HG03196 (cell line): Measurements from ENCODE around the gene DIP2A.

ENCODE experiments used
- ATAC-seq: cut with Tn5 transposase; IDR thresholded peaks from one replicate; pipeline ENCODE4 v1.9.1; 2021; ENCODE audit not compliant: unreplicated experiment

DIP2A gene

DNA sequence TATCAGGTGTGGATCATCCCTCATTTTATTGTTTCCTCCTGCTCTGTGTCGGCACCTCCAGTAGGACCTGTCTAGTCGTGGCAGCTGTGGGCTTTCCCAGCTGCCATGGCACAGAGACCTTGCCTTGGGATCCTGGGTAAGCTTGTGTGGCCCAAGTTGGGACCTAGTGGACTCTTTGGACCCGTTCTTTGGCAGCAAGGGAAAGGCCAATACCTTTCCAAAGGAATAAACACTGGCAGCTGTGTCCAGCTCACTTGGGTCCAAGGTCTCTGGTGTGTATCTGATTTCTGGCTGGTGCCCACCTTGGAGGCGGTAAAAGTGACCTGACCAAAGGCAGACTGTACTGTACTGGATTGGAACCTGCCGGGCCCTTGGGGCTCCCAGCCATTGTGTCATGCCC, 21.8 kb downstream of the DIP2A start:
- no peak for ATAC-seq

- no peak for ATAC-seq
These were observed 23.6 kb downstream of the DIP2A start for GRCh38 chr21:46482225-46482845.

DNA sequence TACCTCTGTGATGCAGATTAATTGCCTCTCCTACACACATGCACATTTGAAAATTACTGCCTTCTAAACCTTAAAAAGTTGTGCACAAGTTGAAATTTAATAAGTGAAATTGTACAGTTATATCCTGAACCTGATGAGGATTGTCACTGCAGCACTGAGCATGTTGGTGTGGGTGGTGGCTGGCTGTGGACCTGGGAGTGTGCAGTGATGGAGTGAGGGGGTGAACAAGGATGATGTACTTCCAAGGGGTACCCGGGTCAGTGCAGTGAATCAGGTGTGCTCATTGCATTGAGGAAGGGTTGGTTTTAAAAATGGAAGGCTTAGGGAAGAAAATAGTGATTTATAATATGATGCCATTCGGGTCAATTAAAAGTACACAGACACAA, 24.1 kb downstream of the DIP2A start:
- no peak for ATAC-seq

- no peak for ATAC-seq
These were observed 24.9 kb downstream of the DIP2A start for GRCh38 chr21:46483300-46484295.

- ATAC-seq: no peak
These were observed 27.9 kb downstream of the DIP2A start for GRCh38 chr21:46486481-46487126.

- ATAC-seq: no peak
These were observed 30.5 kb downstream of the DIP2A start for GRCh38 chr21:46489162-46489663.

- no peak for ATAC-seq
These were observed 31.1 kb downstream of the DIP2A start for GRCh38 chr21:46489800-46490199.

- ATAC-seq: no peak
These were observed 32.9 kb downstream of the DIP2A start for GRCh38 chr21:46491553-46491952.

DNA sequence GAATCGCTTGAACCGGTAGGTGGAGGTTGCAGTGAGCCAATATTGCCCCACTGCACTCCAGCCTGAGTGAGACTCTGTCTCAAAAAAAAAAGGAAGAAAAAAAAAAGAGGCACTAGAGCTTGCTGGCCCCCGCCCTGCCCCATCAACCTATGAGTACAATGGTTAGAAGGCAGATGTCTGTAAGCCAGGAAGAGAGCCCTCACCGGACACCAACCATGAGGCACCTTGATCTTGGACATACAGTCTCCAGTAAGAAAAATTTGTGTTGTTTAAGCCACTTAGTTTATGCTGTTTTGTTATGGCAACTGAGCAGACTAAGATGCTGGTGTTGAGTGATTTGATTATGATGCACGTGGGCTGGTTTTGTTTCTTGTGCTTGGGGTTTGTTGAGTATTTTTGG, 34.2 kb downstream of the DIP2A start:
- no peak for ATAC-seq

DNA sequence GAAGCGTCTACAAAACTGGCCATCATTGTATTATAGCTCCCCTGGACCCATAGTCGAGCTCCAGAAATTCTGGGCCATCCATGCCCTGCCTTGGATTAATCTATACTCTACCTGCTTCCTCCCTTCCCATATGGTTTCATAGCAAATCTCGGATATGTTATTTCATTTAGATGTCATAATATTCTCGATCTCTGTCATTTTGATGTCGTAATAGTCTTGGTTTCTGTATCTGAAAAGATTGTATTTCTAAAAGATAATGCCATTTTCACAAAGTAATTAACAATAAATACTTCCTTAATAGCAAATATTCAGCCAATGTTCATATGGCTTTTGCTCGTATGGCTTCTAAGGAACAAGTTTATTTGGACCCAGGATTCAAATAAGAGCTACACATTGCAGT, 35.1 kb downstream of the DIP2A start:
- no peak for ATAC-seq

DNA sequence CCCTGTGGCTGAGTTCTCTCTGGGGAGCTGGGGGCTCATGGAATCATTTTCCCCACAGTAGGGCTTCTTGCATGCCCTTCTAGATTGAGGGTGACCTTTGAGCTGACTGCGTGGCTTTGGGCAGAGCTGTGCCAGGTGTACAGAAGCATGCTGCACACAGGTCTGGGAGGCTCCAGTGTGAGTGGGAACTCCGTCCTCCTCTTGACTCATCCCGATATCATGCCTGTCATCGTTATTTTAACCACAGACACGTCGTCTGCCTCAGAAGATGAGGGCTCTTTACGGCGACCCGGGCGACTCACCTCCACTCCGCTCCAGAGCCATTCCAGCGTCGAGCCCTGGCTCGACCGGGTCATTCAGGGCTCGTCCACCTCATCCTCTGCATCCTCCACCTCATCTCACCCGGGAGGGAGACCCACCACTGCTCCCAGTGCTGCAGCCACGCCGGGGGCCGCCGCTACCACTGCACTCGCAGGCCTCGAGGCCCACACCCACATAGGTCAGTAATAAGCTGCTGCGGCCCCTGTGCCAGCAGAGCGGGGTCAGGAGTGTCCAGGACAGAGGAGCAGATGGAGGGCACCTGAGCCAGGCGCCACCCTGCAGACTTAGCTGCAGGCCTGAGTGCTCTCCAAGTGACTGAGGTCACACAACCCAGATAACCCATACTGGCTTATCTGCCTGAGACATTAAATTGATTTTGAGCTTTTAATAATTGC, 39.8 kb downstream of the DIP2A start:
- no peak for ATAC-seq

GRCh38 chr21:46500224-46500861, 41.7 kb downstream of the DIP2A start:
- no peak for ATAC-seq

GRCh38 chr21:46503922-46504550, 45.3 kb downstream of the DIP2A start:
- no peak for ATAC-seq

DNA sequence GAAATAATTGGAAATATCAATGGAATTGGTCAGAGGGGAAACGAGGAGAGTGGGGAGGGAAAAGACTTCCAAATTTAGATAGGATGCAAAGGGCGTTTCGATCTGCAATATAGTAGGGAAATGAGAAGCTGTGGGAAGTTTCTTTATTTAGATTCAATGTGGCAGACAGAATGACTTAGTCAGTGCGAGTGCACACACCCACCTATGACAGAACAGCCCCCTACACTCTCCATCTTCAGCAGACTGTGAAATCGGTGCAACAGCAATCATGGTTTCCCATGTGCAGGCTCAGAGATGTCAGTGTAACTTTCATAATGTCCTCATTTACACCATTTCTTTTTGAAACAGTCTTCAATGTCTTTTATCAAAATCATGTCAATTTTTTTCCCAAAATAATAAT, 46.0 kb downstream of the DIP2A start:
- ATAC-seq: no peak

- no peak for ATAC-seq
These were observed 48.9 kb downstream of the DIP2A start for GRCh38 chr21:46507562-46507961.

- no peak for ATAC-seq
These were observed 51.2 kb downstream of the DIP2A start for GRCh38 chr21:46509741-46510502.

GRCh38 chr21:46515109-46515508, 56.4 kb downstream of the DIP2A start:
- ATAC-seq: no peak

DNA sequence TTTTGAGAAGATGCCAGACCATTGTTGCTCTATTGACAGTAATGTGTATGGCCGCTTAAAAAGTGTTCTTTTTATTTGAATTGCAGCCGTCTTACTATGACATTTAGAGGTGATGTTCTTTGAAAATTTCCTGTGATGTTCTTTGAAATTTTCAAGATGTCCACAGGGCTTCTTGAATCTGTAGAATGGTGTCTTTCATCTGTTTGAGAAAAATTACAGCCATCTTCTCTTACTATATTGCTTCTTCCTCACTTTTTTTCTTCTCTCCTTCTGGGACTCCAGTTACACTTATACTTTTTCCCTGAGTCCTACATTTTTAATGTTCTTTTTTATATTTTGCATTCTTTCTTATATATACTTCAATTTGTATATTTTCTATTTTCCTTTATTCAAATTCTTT, 57.4 kb downstream of the DIP2A start:
- no peak for ATAC-seq

DNA sequence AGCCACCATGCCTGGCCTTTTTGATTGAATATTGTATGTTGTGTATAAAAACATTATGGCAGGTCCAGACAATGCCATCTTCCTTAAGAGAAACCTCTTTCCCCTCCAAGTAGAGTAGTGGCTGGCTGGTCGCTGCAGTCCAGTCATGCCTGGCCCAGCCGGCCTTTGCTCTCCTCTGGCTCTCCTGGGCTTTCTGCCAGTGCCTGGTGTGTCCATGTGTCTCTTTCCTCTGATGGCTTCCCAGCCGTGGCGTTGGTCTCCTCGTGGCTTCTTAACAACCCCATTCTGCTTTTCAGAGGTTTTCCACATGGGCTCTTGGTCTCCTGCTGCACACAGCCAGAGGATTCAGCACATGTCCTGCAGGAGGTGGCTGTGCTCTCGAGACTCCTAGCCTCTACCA, 58.7 kb downstream of the DIP2A start:
- ATAC-seq: no peak
